OCI-LY7 (cell line): ENCODE data around the gene GRAMD2B.

ENCODE experiments used
- EZH2phosphoT487 ChIP-seq: fragments of 200-600 bp; sonication (generic); IDR thresholded peaks from 2 replicates; pipeline ENCODE4 v1.6.1; 2018; ENCODE audit warnings: low read depth, borderline replicate concordance, mild to moderate bottlenecking, mixed run types, antibody characterized with exemption, low read length, moderate library complexity, mixed read lengths
- TF ChIP-seq, protein P1 (sequence below): fragments of 200-600 bp; sonication (generic); conservative IDR thresholded peaks from 2 replicates; pipeline ENCODE4 v1.5.1; 2014; ENCODE audit warnings: mild to moderate bottlenecking, antibody characterized with exemption, low read length, moderate library complexity, mixed read lengths

DNA sequence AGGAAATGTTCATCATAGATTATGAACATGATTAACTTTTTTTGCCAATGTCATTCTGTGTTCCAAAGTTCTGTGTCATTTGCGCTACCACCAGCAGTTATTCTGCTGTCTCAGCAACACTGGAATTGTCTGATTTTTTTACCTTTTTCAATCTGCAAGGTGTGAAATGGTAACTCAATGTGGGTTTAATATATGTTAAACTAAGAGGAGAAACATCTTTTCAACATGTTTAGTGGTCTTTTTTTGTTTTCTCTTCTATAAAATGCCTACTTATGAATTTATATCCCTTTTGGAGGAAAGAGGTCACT, 49.1 kb upstream of the GRAMD2B start:
- TF ChIP-seq, protein P1, sequence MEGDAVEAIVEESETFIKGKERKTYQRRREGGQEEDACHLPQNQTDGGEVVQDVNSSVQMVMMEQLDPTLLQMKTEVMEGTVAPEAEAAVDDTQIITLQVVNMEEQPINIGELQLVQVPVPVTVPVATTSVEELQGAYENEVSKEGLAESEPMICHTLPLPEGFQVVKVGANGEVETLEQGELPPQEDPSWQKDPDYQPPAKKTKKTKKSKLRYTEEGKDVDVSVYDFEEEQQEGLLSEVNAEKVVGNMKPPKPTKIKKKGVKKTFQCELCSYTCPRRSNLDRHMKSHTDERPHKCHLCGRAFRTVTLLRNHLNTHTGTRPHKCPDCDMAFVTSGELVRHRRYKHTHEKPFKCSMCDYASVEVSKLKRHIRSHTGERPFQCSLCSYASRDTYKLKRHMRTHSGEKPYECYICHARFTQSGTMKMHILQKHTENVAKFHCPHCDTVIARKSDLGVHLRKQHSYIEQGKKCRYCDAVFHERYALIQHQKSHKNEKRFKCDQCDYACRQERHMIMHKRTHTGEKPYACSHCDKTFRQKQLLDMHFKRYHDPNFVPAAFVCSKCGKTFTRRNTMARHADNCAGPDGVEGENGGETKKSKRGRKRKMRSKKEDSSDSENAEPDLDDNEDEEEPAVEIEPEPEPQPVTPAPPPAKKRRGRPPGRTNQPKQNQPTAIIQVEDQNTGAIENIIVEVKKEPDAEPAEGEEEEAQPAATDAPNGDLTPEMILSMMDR, result no peak
- no peak for TF ChIP-seq EZH2phosphoT487
